ENCODE data around the gene ZKSCAN2. TPM values are rescaled to one million over a fixed set of nuclear protein-coding genes. Genes with fewer than 3 reads are reported as not detected.

The ZKSCAN2 gene
- total and polyA plus RNA-seq, 2 of the 4 experiments (the other 2 are of a cell fraction), result 1.6 to 3.8 TPM

DNA sequence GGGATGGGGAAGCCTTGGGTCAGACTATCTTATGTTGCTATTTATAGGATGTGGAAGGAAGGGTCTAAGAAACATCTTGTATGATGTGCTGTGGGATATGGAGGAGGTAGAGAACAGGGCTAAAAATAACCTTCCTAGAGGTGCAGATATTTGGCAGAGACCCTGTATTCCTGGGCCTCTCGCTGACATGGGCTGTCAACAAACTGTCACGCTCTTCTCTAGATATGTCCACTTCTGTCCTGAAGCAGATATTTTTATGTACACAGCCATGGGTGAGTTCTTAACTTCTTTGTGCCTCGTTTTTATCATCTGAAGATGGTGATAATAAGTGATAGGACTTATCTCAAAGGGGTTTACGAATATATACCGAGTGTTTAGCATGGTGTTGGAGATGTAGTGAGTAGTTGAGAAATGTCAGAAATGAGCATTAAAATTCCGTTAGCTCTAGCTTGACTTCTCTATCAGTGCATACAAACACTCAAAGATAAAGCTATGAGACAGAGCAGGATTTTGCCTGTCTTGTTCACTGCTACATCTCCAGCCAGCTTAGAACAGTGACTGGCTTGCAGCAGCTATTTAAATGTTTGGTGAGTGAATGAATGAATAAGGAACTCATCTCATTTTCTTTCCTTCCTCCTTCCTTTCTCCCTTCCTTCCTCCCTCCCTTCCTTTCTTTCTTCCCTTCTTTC, 43.8 kb downstream of the ZKSCAN2 start:
- Histone ChIP-seq H4K91ac (ENCODE audit: insufficient read depth, low read depth, low read length) (no peak overlapping the region), H3K56ac (ENCODE audit: extremely low read depth, insufficient read depth, low read length) (no peak overlapping the region), H3K4me3 (ENCODE audit: insufficient read depth, low read depth, low read length) (no peak overlapping the region), H2BK5ac (ENCODE audit: low read depth, low read length, poor library complexity, severe bottlenecking) (no peak overlapping the region), H3K36me3 (ENCODE audit: control insufficient read depth, insufficient read depth, low read length) (no peaks in the 10 kb centered on the region), H3K14ac (replicated peaks; ENCODE audit: low read depth, low read length) (no peak overlapping the region), H4K8ac (ENCODE audit: low read depth in 2 of 2, low read length in 2 of 2) (no peak overlapping the region), H3K4me2 (ENCODE audit: low read depth, low read length) (no peak overlapping the region), H3K9me3 (ENCODE audit: control insufficient read depth, insufficient read depth, low read length) (no peaks in the 10 kb centered on the region), H2AFZ (replicated peaks; ENCODE audit: low read length, poor library complexity) (no peak overlapping the region), H3K27me3 (ENCODE audit: control insufficient read depth, insufficient read depth, low read length) (peaks cover 26% of the 10 kb centered on the region), H3K23ac (ENCODE audit: low read depth, low read length) (no peak overlapping the region), H3K18ac (ENCODE audit: low read depth, low read length) (no peak overlapping the region), H2AK5ac (ENCODE audit: low read depth, low read length) (no peak overlapping the region), H4K20me1 (ENCODE audit: insufficient read depth, low read length) (no peaks in the 10 kb centered on the region), H2AK9ac (replicated peaks; ENCODE audit: low read depth, low read length, poor library complexity) (no peak overlapping the region), H3K9ac (ENCODE audit: low read depth, low read length) (no peak overlapping the region), H2BK20ac (ENCODE audit: low read depth, low read length) (no peak overlapping the region), H3K79me1 (ENCODE audit: low read depth in 1 of 2, low read length in 2 of 2) (no peaks in the 10 kb centered on the region), H3K4me1 (ENCODE audit: control insufficient read depth, insufficient read depth, low read length) (no peaks in the 10 kb centered on the region), H4K5ac (ENCODE audit: low read depth, low read length) (no peak overlapping the region), H3K27ac (ENCODE audit: insufficient read depth, low read length) (no peak overlapping the region), H3K4ac (ENCODE audit: low read depth, low read length) (no peak overlapping the region), H3K9me1 (ENCODE audit: insufficient read depth, low read length) (no peaks in the 10 kb centered on the region), H2BK15ac (ENCODE audit: low read depth, low read length) (no peak overlapping the region), H2BK120ac (ENCODE audit: low read depth, low read length) (no peak overlapping the region)
- ATAC-seq (ENCODE audit: low read depth) (no peak), DNase-seq (no peak)
- ChIA-PET CTCF (no interaction called here), POLR2A (ENCODE audit: unreplicated experiment) (no interaction called here)
- in situ Hi-C loops (cut with MboI; ENCODE audit: low sequenced_read_pairs) (no loop called here), dilution Hi-C loops (cut with HindIII; ENCODE audit: low sequenced_read_pairs, unreplicated experiment) (no loop called here), intact Hi-C loops (cut with micrococcal nuclease) (no loop called here)
- TF ChIP-seq MAFK (IDR thresholded peaks at IDR 0.05; ENCODE audit: low read depth, low read length) (no peak), POLR2A (IDR thresholded peaks at IDR 0.05; ENCODE audit: low read depth, low read length) (no peak), RFX5 (IDR thresholded peaks at IDR 0.05; ENCODE audit: low read depth, low read length) (no peak), MAZ (IDR thresholded peaks at IDR 0.05; ENCODE audit: borderline replicate concordance, low read depth, low read length) (no peak), NFE2L2 (IDR thresholded peaks at IDR 0.05; ENCODE audit: low read depth, low read length) (no peak), SMC3 (IDR thresholded peaks at IDR 0.05; ENCODE audit: low read depth, low read length) (no peak), CHD1 (IDR thresholded peaks at IDR 0.05; ENCODE audit: low read depth, low read length) (no peak), MXI1 (IDR thresholded peaks at IDR 0.05; ENCODE audit: borderline replicate concordance, low read depth, low read length) (no peak), CEBPB (IDR thresholded peaks at IDR 0.05; ENCODE audit: low read depth, low read length) (no peak), FOS (IDR thresholded peaks at IDR 0.05; ENCODE audit: low read depth, low read length) (no peak), BHLHE40 (IDR thresholded peaks at IDR 0.05; ENCODE audit: low read depth, low read length) (no peak)
- TF ChIP-seq, protein P1, sequence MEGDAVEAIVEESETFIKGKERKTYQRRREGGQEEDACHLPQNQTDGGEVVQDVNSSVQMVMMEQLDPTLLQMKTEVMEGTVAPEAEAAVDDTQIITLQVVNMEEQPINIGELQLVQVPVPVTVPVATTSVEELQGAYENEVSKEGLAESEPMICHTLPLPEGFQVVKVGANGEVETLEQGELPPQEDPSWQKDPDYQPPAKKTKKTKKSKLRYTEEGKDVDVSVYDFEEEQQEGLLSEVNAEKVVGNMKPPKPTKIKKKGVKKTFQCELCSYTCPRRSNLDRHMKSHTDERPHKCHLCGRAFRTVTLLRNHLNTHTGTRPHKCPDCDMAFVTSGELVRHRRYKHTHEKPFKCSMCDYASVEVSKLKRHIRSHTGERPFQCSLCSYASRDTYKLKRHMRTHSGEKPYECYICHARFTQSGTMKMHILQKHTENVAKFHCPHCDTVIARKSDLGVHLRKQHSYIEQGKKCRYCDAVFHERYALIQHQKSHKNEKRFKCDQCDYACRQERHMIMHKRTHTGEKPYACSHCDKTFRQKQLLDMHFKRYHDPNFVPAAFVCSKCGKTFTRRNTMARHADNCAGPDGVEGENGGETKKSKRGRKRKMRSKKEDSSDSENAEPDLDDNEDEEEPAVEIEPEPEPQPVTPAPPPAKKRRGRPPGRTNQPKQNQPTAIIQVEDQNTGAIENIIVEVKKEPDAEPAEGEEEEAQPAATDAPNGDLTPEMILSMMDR (conservative IDR thresholded peaks at IDR 0.05; ENCODE audit: low read depth, low read length), result no peak
- TF ChIP-seq, protein P2, sequence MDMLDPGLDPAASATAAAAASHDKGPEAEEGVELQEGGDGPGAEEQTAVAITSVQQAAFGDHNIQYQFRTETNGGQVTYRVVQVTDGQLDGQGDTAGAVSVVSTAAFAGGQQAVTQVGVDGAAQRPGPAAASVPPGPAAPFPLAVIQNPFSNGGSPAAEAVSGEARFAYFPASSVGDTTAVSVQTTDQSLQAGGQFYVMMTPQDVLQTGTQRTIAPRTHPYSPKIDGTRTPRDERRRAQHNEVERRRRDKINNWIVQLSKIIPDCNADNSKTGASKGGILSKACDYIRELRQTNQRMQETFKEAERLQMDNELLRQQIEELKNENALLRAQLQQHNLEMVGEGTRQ (IDR thresholded peaks at IDR 0.05; ENCODE audit: low read depth, low read length), result no peak
- TF ChIP-seq, protein P3, sequence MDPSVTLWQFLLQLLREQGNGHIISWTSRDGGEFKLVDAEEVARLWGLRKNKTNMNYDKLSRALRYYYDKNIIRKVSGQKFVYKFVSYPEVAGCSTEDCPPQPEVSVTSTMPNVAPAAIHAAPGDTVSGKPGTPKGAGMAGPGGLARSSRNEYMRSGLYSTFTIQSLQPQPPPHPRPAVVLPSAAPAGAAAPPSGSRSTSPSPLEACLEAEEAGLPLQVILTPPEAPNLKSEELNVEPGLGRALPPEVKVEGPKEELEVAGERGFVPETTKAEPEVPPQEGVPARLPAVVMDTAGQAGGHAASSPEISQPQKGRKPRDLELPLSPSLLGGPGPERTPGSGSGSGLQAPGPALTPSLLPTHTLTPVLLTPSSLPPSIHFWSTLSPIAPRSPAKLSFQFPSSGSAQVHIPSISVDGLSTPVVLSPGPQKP (IDR thresholded peaks at IDR 0.05; ENCODE audit: borderline replicate concordance, low read depth, low read length), result no peak
- no CpG with 5 or more reads among the region's 6 CpGs for WGBS, 2 experiments (ENCODE audit: extremely low coverage in 2 of 2, insufficient read length in 1 of 2)
- no TSS peak for BruUV-seq (replicated peaks)

Data from IMR-90 (cell line).